Smooth muscle cell (in vitro differentiated cells): Measurements from ENCODE around the gene KCNJ6. TPM values are rescaled to one million over a fixed set of nuclear protein-coding genes. Genes with fewer than 3 reads are reported as not detected.

Source experiments
- DNase-seq: peaks from one replicate; lab custom pipeline; 2025; ENCODE audit not compliant: unreplicated experiment; lab: John Stamatoyannopoulos, UW
- H2AFZ ChIP-seq: fragments of 200-600 bp; sonication (generic); 2 replicates; pipeline ENCODE4 v1.6.0; 2016; ENCODE audit warnings: antibody characterized with exemption, low read depth, mild to moderate bottlenecking
- H3F3A ChIP-seq: fragments of 200-600 bp; sonication (generic); 2 replicates; pipeline ENCODE4 v1.6.0; 2017; ENCODE audit warnings: antibody characterized with exemption, low read depth
- H3K27ac ChIP-seq: fragments of 200-600 bp; sonication (generic); 2 replicates; pipeline ENCODE4 v1.5.1; 2016; ENCODE audit warnings: low read depth, mild to moderate bottlenecking
- H3K27me3 ChIP-seq: fragments of 200-600 bp; sonication (generic); 2 replicates; pipeline ENCODE4 v1.6.1; 2016; ENCODE audit warnings: low read depth, mild to moderate bottlenecking
- H3K36me3 ChIP-seq: fragments of 200-600 bp; sonication (generic); 2 replicates; pipeline ENCODE4 v1.5.1; 2016; ENCODE audit warnings: low read depth
- H3K4me1 ChIP-seq: fragments of 200-600 bp; sonication (generic); 2 replicates; pipeline ENCODE4 v1.5.1; 2016; ENCODE audit warnings: low read depth
- H3K4me2 ChIP-seq: fragments of 200-600 bp; sonication (generic); 2 replicates; pipeline ENCODE4 v1.6.0; 2016; ENCODE audit warnings: mild to moderate bottlenecking
- H3K4me3 ChIP-seq: fragments of 200-600 bp; sonication (generic); 2 replicates; pipeline ENCODE4 v1.5.1; 2016; ENCODE audit warnings: mild to moderate bottlenecking
- H3K79me2 ChIP-seq: fragments of 200-600 bp; sonication (generic); 2 replicates; pipeline ENCODE4 v1.6.0; 2016; ENCODE audit warnings: low read depth, mild to moderate bottlenecking
- H3K9ac ChIP-seq: fragments of 200-600 bp; sonication (generic); 2 replicates; pipeline ENCODE4 v1.6.0; 2016; ENCODE audit warnings: low read depth
- H3K9me3 ChIP-seq: fragments of 200-600 bp; sonication (generic); replicated peaks from 2 replicates; pipeline ENCODE4 v1.5.1; 2016; ENCODE audit warnings: low read depth
- H4K20me1 ChIP-seq: fragments of 200-600 bp; sonication (generic); 2 replicates; pipeline ENCODE4 v1.6.0; 2016; ENCODE audit warnings: low read depth
- CTCF ChIP-seq: fragments of 200-600 bp; sonication (generic); IDR thresholded peaks from 2 replicates; pipeline ENCODE4 v1.5.1; 2017; ENCODE audit warnings: borderline replicate concordance, mild to moderate bottlenecking, antibody characterized with exemption; ENCODE audit not compliant: insufficient read depth, poor library complexity, severe bottlenecking
- WGBS: methylation state at CpG from one replicate; pipeline ENCODE4 v1.1.7; 2016; ENCODE audit warnings: low lambda C conversion rate; 5-methylcytosine and 5-hydroxymethylcytosine counted together
- polyA plus RNA-seq: library from polyadenylated mRNA; unstranded; fragments of >200 nt; fragmentation: Nextera tagmentation; extraction: Ambion mirVana; gene quantifications from 2 replicates; pipeline ENCODE4 v1.2.1, GENCODE V29; 2016
- total RNA-seq: library from RNA; depleted of rRNA; stranded (reverse); fragments of >200 nt; gene quantifications from 2 replicates; pipeline ENCODE4 v1.2.3, GENCODE V29; 2014

Gene KCNJ6
- total and polyA plus RNA-seq, 2 experiments from 2014 or later = 0.15 to 0.27 TPM

- no peak for DNase-seq
- WGBS = 55% methylated on average over 4 of the region's 4 CpGs
- H3K9ac ChIP-seq = no peak overlapping the region
- H3K4me2 ChIP-seq = no peak overlapping the region
- H3K9me3 ChIP-seq = no peaks in the 10 kb centered on the region
- TF ChIP-seq CTCF = no peak
- H3K36me3 ChIP-seq = no peaks in the 10 kb centered on the region
- H3K4me1 ChIP-seq = no peaks in the 10 kb centered on the region
- H4K20me1 ChIP-seq = no peaks in the 10 kb centered on the region
- no peak overlapping the region for H3K4me3 ChIP-seq
- no peak overlapping the region for H3K27ac ChIP-seq
- no peak overlapping the region for H2AFZ ChIP-seq
- no peaks in the 10 kb centered on the region for H3K79me2 ChIP-seq
- no peaks in the 10 kb centered on the region for H3F3A ChIP-seq
- peaks cover 6% of the 10 kb centered on the region for H3K27me3 ChIP-seq
Measured at GRCh38 chr21:37737507-37737906, 178.8 kb downstream of the KCNJ6 start.

GRCh38 chr21:37734846-37735245, 181.4 kb downstream of the KCNJ6 start:
- Histone ChIP-seq H3K27me3 (peaks cover 13% of the 10 kb centered on the region), H3K9me3 (no peaks in the 10 kb centered on the region), H3K4me3 (no peak overlapping the region), H2AFZ (no peak overlapping the region), H3K36me3 (no peaks in the 10 kb centered on the region), H3K4me2 (no peak overlapping the region), H3K79me2 (no peaks in the 10 kb centered on the region), H3K27ac (no peak overlapping the region), H4K20me1 (no peaks in the 10 kb centered on the region), H3F3A (no peaks in the 10 kb centered on the region), H3K4me1 (no peaks in the 10 kb centered on the region), H3K9ac (no peak overlapping the region)
- DNase-seq = no peak
- TF ChIP-seq CTCF = no peak
- WGBS = 89% methylated on average over 10 of the region's 10 CpGs

DNA sequence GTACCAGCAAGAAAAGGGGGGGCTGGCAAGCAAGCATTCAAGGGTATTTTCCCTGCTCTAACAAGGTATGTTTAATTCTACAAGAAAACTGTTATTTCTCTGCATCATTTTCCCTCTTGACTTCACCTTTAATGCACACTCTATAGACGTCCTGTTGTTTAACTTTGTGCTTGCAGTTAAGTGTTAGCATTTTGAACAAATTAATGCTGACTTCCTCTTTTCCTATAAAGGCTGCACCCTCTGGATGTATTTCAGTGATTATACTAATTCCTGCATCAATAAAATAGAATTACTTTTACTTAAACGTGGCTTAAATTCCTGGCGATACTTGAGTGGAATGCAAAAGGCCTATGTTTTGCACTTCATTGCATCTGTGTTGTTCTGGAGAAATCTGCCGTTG, 183.3 kb downstream of the KCNJ6 start:
- H3K4me2 ChIP-seq = no peak overlapping the region
- H3K79me2 ChIP-seq = no peaks in the 10 kb centered on the region
- no peak for DNase-seq
- H3K27ac ChIP-seq = no peak overlapping the region
- 71% methylated on average over 4 of the region's 4 CpGs for WGBS
- TF ChIP-seq CTCF = no peak
- H3K9ac ChIP-seq = no peak overlapping the region
- no peaks in the 10 kb centered on the region for H3K4me1 ChIP-seq
- peaks cover 18% of the 10 kb centered on the region for H3K27me3 ChIP-seq
- H3K36me3 ChIP-seq = no peaks in the 10 kb centered on the region
- no peaks in the 10 kb centered on the region for H3F3A ChIP-seq
- H3K9me3 ChIP-seq = no peaks in the 10 kb centered on the region
- H3K4me3 ChIP-seq = no peak overlapping the region
- H2AFZ ChIP-seq = no peak overlapping the region
- H4K20me1 ChIP-seq = no peaks in the 10 kb centered on the region

GRCh38 chr21:37724201-37724600, 192.1 kb downstream of the KCNJ6 start:
- Histone ChIP-seq H3K4me3 (no peak overlapping the region), H3K27me3 (peaks cover 5% of the 10 kb centered on the region), H3K4me2 (no peak overlapping the region), H3K9me3 (no peaks in the 10 kb centered on the region), H3K79me2 (no peaks in the 10 kb centered on the region), H3K4me1 (no peaks in the 10 kb centered on the region), H3K9ac (no peak overlapping the region), H3K27ac (no peak overlapping the region), H3K36me3 (no peaks in the 10 kb centered on the region), H4K20me1 (no peaks in the 10 kb centered on the region), H3F3A (no peaks in the 10 kb centered on the region), H2AFZ (no peak overlapping the region)
- TF ChIP-seq CTCF = no peak
- WGBS = 78% methylated on average over 6 of the region's 6 CpGs
- no peak for DNase-seq
